Measurements from ENCODE around the gene JMJD8. TPM values are rescaled to one million over a fixed set of nuclear protein-coding genes. Genes with fewer than 3 reads are reported as not detected.

The JMJD8 gene
- total RNA-seq, 1 experiment from 2014 or later: 121 TPM

GRCh38 chr16:714558-715476 lies 30.7 kb upstream of the JMJD8 start, which contains the start of gene METRN:
TSS of gene METRN (plus strand) at chr16:715118. CDS start at chr16:715290, 172 bp downstream.
- no peak within 1 kb of the TSS for H2AFZ ChIP-seq (ENCODE audit: low read depth, low read length, poor library complexity, severe bottlenecking)
- peaks cover 19% of the 10 kb centered on the region for H3K79me2 ChIP-seq (ENCODE audit: insufficient read depth, low read length)
- no TSS peak for BruUV-seq (replicated peaks)
- H3K4me3 ChIP-seq (replicated peaks in 1 of 2; ENCODE audit: low read depth in 1 of 2, low read length in 2 of 2): peak within 1 kb of the TSS; percentile 59 to 74
- H3K27ac ChIP-seq (ENCODE audit: low read depth, low read length): peak within 1 kb of the TSS; percentile 92
- H3K9me2 ChIP-seq (ENCODE audit: insufficient read depth): no peaks in the 10 kb centered on the region
- H3K9me3 ChIP-seq (ENCODE audit: control insufficient read depth in 1 of 2, insufficient read depth in 1 of 2, low read depth in 1 of 2, low read length in 2 of 2): no peaks in the 10 kb centered on the region
- H3K4me1 ChIP-seq (ENCODE audit: control insufficient read depth in 1 of 2, insufficient read depth in 2 of 2, low read length in 2 of 2): peaks cover 37 to 75% of the 10 kb centered on the region in 2 experiments
- RAD21 ChIA-PET (ENCODE audit: low non-redundant PET in 1 of 2, low total read pairs in 2 of 2, uncharacterized antibody in 2 of 2, unreplicated experiment in 2 of 2): no interaction called here
- intact Hi-C loops (cut with micrococcal nuclease): loop anchor here (5.0 kb wide), 2 partner anchors 162 to 342 kb away; no protein-coding TSS in a partner anchor
- peak within 1 kb of the TSS; percentile 85 for H3K9ac ChIP-seq (ENCODE audit: low read length)
- DNase-seq (ENCODE audit: low read depth, low spot score) (no peak), ATAC-seq (peak; percentile 64)
- no peaks in the 10 kb centered on the region for H3K27me3 ChIP-seq (ENCODE audit: insufficient read depth, low read length)
- TF ChIP-seq EZH2 (IDR thresholded peaks at IDR 0.05) (no peak), POLR2AphosphoS5 (IDR thresholded peaks at IDR 0.05; ENCODE audit: low read depth, low read length) (0 out of 2 replicates have a peak, but pooled peaks have one; percentile 30)
- POLR2A ChIA-PET: interaction anchor here (1.6 to 2.3 kb wide), 2 partner anchors 11 to 13 kb away, joined by 9 to 20 read pairs; partner anchors contain the start of genes CCDC78 and HAGHL
- CTCF ChIA-PET: interaction anchor here (0.6 to 2.4 kb wide), 4 partner anchors 13 to 388 kb away, joined by 3 to 20 read pairs (median 4); no protein-coding TSS in a partner anchor
- H3K36me3 ChIP-seq (ENCODE audit: control insufficient read depth in 1 of 2, insufficient read depth in 2 of 2, low read length in 2 of 2): no peaks in the 10 kb centered on the region
- H3K4me2 ChIP-seq (ENCODE audit: low read length): peak within 1 kb of the TSS; percentile 93
- H4K20me1 ChIP-seq (ENCODE audit: insufficient read depth): peaks cover 3% of the 10 kb centered on the region; the same call in 1 of the 2 replicates

GRCh38 chr16:714079-714478 lies 29.9 kb upstream of the JMJD8 start:
- intact Hi-C loops (cut with micrococcal nuclease): loop anchor here (5.0 kb wide), 2 partner anchors 163 to 343 kb away; no protein-coding TSS in a partner anchor
- no TSS peak for BruUV-seq (replicated peaks)
- no peaks in the 10 kb centered on the region for H3K36me3 ChIP-seq (ENCODE audit: control insufficient read depth in 1 of 2, insufficient read depth in 2 of 2, low read length in 2 of 2)
- no peak for TF ChIP-seq SP1 (IDR thresholded peaks at IDR 0.05; ENCODE audit: low read depth)
- no peak for TF ChIP-seq POLR2AphosphoS5 (IDR thresholded peaks at IDR 0.05; ENCODE audit: low read depth, low read length)
- TF ChIP-seq, protein P1, sequence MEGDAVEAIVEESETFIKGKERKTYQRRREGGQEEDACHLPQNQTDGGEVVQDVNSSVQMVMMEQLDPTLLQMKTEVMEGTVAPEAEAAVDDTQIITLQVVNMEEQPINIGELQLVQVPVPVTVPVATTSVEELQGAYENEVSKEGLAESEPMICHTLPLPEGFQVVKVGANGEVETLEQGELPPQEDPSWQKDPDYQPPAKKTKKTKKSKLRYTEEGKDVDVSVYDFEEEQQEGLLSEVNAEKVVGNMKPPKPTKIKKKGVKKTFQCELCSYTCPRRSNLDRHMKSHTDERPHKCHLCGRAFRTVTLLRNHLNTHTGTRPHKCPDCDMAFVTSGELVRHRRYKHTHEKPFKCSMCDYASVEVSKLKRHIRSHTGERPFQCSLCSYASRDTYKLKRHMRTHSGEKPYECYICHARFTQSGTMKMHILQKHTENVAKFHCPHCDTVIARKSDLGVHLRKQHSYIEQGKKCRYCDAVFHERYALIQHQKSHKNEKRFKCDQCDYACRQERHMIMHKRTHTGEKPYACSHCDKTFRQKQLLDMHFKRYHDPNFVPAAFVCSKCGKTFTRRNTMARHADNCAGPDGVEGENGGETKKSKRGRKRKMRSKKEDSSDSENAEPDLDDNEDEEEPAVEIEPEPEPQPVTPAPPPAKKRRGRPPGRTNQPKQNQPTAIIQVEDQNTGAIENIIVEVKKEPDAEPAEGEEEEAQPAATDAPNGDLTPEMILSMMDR (IDR thresholded peaks at IDR 0.05 in 2 of 3, conservative IDR thresholded peaks at IDR 0.05 in 1 of 3; ENCODE audit: borderline replicate concordance in 1 of 3, insufficient read depth in 1 of 3, low read depth in 2 of 3, low read length in 2 of 3): no peak
- TF ChIP-seq YY1 (IDR thresholded peaks at IDR 0.05; ENCODE audit: extremely low read depth, insufficient replicate concordance, low read depth, low read length): no peak
- no peak for TF ChIP-seq JUND (IDR thresholded peaks at IDR 0.05)
- TF ChIP-seq ELF1 (IDR thresholded peaks at IDR 0.05; ENCODE audit: borderline replicate concordance, low read depth): no peak
- no peak for TF ChIP-seq POLR2A (IDR thresholded peaks at IDR 0.05; ENCODE audit: borderline replicate concordance, extremely low read depth, insufficient read depth, insufficient read length)
- TF ChIP-seq SRF (IDR thresholded peaks at IDR 0.05; ENCODE audit: low read depth): no peak
- no peak for TF ChIP-seq EGR1 (IDR thresholded peaks at IDR 0.05; ENCODE audit: low read depth)
- ChIA-PET POLR2A (no interaction called here), CTCF (interaction anchor here (2.0 to 2.7 kb wide), 3 partner anchors 12 to 389 kb away, joined by 4 to 18 read pairs (median 11); partner anchors contain the start of genes CCDC78 and HAGHL), RAD21 (ENCODE audit: low non-redundant PET in 1 of 2, low total read pairs in 2 of 2, uncharacterized antibody in 2 of 2, unreplicated experiment in 2 of 2) (no interaction called here)
- no peak overlapping the region for H2AFZ ChIP-seq (ENCODE audit: low read depth, low read length, poor library complexity, severe bottlenecking)
- DNase-seq (ENCODE audit: low read depth, low spot score) (no peak), ATAC-seq (no peak)
- H3K79me2 ChIP-seq (ENCODE audit: insufficient read depth, low read length): peaks cover 19% of the 10 kb centered on the region
- peak overlapping the region; percentile 61; the same call in 1 of the 2 replicates for H3K27ac ChIP-seq (ENCODE audit: low read depth, low read length)
- no peaks in the 10 kb centered on the region for H3K9me2 ChIP-seq (ENCODE audit: insufficient read depth)
- H3K4me1 ChIP-seq (ENCODE audit: control insufficient read depth in 1 of 2, insufficient read depth in 2 of 2, low read length in 2 of 2): peaks cover 31 to 70% of the 10 kb centered on the region in 2 experiments
- H3K9ac ChIP-seq (ENCODE audit: low read length): peak overlapping the region; percentile 59
- peak overlapping the region; percentile 84 for H3K4me2 ChIP-seq (ENCODE audit: low read length)
- H3K4me3 ChIP-seq (replicated peaks in 1 of 2; ENCODE audit: low read depth in 1 of 2, low read length in 2 of 2): peak overlapping the region in 1 of 2 experiments; percentile 40; a peak in 2 of 4 replicates
- H3K27me3 ChIP-seq (ENCODE audit: insufficient read depth, low read length): no peaks in the 10 kb centered on the region
- peaks cover 3% of the 10 kb centered on the region; the same call in 1 of the 2 replicates for H4K20me1 ChIP-seq (ENCODE audit: insufficient read depth)
- no peaks in the 10 kb centered on the region for H3K9me3 ChIP-seq (ENCODE audit: control insufficient read depth in 1 of 2, insufficient read depth in 1 of 2, low read depth in 1 of 2, low read length in 2 of 2)

Measured in HCT116 (cell line).